Suprapubic skin (tissue), 4 donors: ENCODE data around the gene ZNF598. TPM values are rescaled to one million over a fixed set of nuclear protein-coding genes. Genes with fewer than 3 reads are reported as not detected.
"Not testable (repeated sequence)": the region's sequence is repeated elsewhere in the genome, so short reads cannot be mapped to it uniquely, and the experiment has no call there.

ENCODE experiments used
- DNase-seq, 2 donors: peaks; one replicate each; pipeline ENCODE4 v3.0.0-alpha.2; 2019; ENCODE audit warnings: low spot score in 2 of 2
- H3K27ac ChIP-seq: fragments of 200-600 bp; sonication (generic); one replicate; pipeline ENCODE4 v1.5.1; 2019
- H3K27me3 ChIP-seq: fragments of 200-600 bp; sonication (generic); one replicate; pipeline ENCODE4 v1.5.1; 2019
- H3K36me3 ChIP-seq: fragments of 200-600 bp; sonication (generic); one replicate; pipeline ENCODE4 v1.5.1; 2019
- H3K4me1 ChIP-seq: fragments of 200-600 bp; sonication (generic); one replicate; pipeline ENCODE4 v1.5.1; 2019
- H3K4me3 ChIP-seq: fragments of 200-600 bp; sonication (generic); one replicate; pipeline ENCODE4 v1.5.1; 2019; ENCODE audit warnings: mild to moderate bottlenecking
- H3K9me3 ChIP-seq: fragments of 200-600 bp; sonication (generic); one replicate; pipeline ENCODE4 v1.5.1; 2019
- EP300 ChIP-seq: sonication (generic); formaldehyde crosslinking; IDR thresholded peaks from one replicate; pipeline ENCODE4 v1.6.1; 2017; ENCODE audit warnings: antibody characterized with exemption
- POLR2A ChIP-seq, 2 donors: fragments of 450-650 bp; IDR thresholded peaks; one replicate each; pipeline ENCODE4 v1.6.1; 2017; ENCODE audit warnings: antibody characterized with exemption in 2 of 2, mild to moderate bottlenecking in 2 of 2, moderate library complexity in 2 of 2
- POLR2AphosphoS5 ChIP-seq, 3 donors: sonication (generic); formaldehyde crosslinking; IDR thresholded peaks; one replicate each; pipeline ENCODE4 v1.6.1; 2017; ENCODE audit warnings: antibody characterized with exemption in 3 of 3
- WGBS: methylation state at CpG from one replicate; pipeline ENCODE4 v1.1.5; 2018; 5-methylcytosine and 5-hydroxymethylcytosine counted together
- total RNA-seq, 4 donors: library from RNA; depleted of rRNA; stranded (reverse); fragments of >200 nt; gene quantifications; one replicate each; pipeline ENCODE4 v1.1.0, GENCODE V29; 2016
- TF ChIP-seq, protein P1 (sequence below), 2 donors: fragments of 200-600 bp in 1 of 2; fragments of 450-650 bp in 1 of 2; sonication (generic) in 1 of 2; IDR thresholded peaks; one replicate each; pipeline ENCODE4 v1.5.1; 2016 to 2019; ENCODE audit warnings: antibody characterized with exemption in 2 of 2, mild to moderate bottlenecking in 1 of 2, moderate library complexity in 1 of 2

ZNF598 gene
- total RNA-seq, 4 donors from 2014 or later: 69.4 to 103 (median 84.0) TPM

DNA sequence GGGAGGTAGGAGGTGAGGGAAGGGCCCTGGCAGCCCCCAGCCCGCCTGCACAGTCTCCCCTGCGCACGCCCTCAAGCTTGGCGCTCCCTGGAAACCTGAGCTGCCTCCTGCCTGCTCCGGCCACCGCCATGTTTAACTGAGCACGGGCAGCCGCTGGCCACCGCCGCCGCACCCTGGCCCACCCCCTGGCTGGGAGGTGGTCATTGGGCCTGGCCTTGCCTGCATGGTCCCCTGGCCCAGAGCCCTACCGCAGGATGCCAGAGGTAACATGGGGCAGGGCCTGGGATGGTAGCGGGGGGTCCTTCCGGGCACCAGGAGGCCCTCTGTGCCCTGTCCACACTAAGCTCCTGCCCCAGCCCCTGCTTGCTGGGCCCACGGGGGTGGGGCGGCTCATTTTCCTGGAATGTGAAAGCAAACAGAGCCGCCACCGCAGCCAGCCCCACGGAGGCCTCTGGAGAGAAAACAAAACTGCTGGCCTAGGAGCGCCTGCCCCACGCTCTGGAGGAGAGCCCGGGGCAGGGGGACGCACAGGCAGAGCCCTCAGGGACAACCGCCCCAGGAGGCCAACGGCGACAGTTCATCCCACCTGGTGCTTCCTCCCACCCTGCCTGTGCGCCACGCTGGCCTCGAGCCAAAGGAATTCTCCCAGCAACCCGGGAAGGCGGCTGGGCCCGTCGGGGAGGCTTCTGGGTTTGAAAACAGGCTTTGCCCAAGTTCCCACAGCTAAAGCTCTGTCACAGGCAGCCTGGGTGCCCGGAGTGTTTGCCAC, 26.0 kb upstream of the ZNF598 start:
- Histone ChIP-seq H3K4me3 (peak overlapping the region; percentile 35), H3K27ac (peak overlapping the region; percentile 75), H3K9me3 (no peaks in the 10 kb centered on the region), H3K36me3 (peaks cover 9% of the 10 kb centered on the region), H3K27me3 (no peaks in the 10 kb centered on the region), H3K4me1 (peaks cover 76% of the 10 kb centered on the region)
- 9% methylated on average over 7 of the region's 34 CpGs for WGBS
- peak in 1 of 2 donors; percentile 72 for DNase-seq
- TF ChIP-seq POLR2AphosphoS5 (IDR thresholded peaks at IDR 0.05): no peak

DNA sequence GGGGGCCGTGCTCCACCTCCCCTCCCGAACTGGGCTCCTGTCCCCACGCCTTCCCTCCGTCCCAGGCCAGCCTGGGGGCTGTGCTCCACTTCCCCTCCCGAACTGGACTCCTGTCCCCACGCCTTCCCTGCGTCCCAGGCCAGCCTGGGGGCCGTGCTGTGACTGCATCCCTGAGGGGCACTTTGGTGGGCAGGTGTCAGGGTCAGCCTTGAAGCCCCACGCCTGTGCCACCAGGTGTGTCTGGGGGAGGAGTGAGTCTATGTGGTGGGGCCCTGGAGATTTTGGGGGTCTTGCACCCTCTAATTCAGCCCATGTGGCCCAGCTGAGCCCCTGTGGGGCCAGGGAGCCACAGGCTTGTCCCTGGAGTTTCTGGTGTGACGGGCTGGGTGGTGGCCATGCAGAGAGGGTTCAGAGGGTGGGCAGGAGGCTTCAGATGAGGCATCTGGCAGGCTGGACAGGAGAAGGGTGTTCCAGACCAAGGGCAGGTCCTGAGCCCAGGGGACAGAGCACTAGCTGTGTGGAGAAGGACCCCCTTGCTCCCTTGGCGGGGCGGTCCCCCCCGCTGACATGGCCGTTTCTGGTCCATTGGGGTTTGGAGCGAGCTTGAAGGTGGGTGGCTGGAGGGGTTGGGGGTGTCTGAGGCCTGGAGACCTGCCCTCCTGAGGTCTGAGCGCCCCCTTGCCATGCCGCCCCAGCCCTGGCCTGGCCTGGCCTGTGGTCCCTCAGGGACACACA, 25.2 kb upstream of the ZNF598 start:
- Histone ChIP-seq H3K27me3 (no peaks in the 10 kb centered on the region), H3K27ac (peak overlapping the region; percentile 75), H3K9me3 (no peaks in the 10 kb centered on the region), H3K4me1 (peaks cover 70% of the 10 kb centered on the region), H3K4me3 (peak overlapping the region; percentile 35), H3K36me3 (peaks cover 9% of the 10 kb centered on the region)
- no peak for DNase-seq
- 100% methylated on average over 1 of the region's 17 CpGs for WGBS
- TF ChIP-seq EP300 (no peak), POLR2AphosphoS5 (IDR thresholded peaks at IDR 0.05) (no peak), POLR2A (IDR thresholded peaks at IDR 0.05) (no peak)
- TF ChIP-seq, protein P1, sequence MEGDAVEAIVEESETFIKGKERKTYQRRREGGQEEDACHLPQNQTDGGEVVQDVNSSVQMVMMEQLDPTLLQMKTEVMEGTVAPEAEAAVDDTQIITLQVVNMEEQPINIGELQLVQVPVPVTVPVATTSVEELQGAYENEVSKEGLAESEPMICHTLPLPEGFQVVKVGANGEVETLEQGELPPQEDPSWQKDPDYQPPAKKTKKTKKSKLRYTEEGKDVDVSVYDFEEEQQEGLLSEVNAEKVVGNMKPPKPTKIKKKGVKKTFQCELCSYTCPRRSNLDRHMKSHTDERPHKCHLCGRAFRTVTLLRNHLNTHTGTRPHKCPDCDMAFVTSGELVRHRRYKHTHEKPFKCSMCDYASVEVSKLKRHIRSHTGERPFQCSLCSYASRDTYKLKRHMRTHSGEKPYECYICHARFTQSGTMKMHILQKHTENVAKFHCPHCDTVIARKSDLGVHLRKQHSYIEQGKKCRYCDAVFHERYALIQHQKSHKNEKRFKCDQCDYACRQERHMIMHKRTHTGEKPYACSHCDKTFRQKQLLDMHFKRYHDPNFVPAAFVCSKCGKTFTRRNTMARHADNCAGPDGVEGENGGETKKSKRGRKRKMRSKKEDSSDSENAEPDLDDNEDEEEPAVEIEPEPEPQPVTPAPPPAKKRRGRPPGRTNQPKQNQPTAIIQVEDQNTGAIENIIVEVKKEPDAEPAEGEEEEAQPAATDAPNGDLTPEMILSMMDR (IDR thresholded peaks at IDR 0.05): no peak

DNA sequence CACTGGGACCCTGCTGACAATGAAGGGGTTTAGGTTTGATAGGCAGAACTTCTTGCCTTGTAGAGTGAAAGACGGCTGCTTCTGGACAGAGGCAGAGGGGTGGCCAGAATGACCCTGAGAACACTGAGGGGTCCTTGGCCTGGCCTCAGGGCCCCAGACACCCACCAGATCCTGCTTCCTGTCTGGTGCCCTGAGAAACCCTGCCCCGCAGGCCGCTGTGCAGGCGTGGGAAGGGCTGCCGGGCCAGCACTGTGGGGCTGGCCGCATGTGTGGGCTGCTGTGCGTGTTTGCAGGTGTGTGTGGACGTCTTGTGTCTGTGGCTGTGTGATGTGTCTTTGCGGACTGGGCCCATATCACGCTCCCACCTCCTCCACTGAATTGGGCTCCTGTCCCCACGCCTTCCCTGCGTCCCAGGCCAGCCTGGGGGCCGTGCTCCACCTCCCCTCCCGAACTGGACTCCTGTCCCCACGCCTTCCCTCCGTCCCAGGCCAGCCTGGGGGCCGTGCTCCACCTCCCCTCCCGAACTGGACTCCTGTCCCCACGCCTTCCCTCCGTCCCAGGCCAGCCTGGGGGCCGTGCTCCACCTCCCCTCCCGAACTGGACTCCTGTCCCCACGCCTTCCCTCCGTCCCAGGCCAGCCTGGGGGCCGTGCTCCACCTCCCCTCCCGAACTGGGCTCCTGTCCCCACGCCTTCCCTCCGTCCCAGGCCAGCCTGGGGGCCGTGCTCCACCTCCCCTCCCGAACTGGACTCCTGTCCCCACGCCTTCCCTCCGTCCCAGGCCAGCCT, 24.5 kb upstream of the ZNF598 start:
- H3K36me3 ChIP-seq, DNase-seq, H3K9me3 ChIP-seq, H3K27me3 ChIP-seq: not testable (repeated sequence)
- Histone ChIP-seq H3K4me1 (peaks cover 62% of the 10 kb centered on the region), H3K4me3 (peak overlapping the region; percentile 45), H3K27ac (peak overlapping the region; percentile 80)
- WGBS: 43% methylated on average over 15 of the region's 32 CpGs

DNA sequence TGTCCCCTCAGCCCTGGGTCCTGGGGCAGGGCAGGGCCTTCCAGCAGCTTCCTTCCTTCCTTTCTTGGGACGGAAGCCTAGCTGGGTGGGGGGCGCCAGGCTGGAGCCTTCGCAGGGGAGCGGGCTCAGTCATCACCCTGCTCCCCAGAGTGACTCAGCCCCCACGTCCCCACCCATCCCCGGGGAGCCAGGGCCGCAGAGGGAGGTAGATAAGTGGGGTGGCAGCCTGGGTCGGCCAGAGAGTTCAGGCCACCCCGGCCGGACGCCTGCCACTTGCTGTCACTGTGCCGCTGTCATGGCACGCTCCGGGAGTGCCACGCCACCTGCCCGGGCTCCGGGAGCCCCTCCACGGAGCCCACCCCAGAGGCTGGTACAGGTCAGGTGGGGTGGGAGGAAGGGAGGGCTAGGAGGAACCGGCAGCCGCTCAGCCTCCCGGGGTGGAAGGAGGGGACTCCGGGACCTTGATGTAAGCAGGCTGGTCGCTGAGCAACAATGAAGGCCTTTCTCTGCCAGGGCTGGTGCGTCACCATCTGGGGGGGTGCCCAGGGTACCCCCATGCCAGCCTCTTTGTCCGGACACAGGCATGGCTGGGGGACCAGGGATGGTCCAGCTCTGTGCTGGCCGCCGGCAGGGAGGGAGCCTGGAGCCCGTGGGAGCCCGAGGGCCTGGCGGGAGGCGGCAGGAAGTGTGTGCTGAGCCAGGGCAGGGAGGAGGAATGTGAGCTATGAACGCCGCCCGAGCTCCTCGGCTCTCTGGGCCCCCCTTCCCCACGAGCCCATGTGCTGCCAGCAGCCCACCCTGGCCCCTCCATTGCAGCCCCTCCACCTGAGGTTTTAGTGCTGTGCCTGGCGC, 23.7 kb upstream of the ZNF598 start:
- H3K4me3 ChIP-seq: peak overlapping the region; percentile 45
- H3K4me1 ChIP-seq: peaks cover 59% of the 10 kb centered on the region
- TF ChIP-seq, protein P1 (IDR thresholded peaks at IDR 0.05): no peak
- TF ChIP-seq POLR2AphosphoS5 (IDR thresholded peaks at IDR 0.05): no peak
- no peak for TF ChIP-seq POLR2A (IDR thresholded peaks at IDR 0.05)
- no peak for TF ChIP-seq EP300
- peak in 1 of 2 donors; percentile 84 for DNase-seq
- H3K9me3 ChIP-seq: no peaks in the 10 kb centered on the region
- no peaks in the 10 kb centered on the region for H3K27me3 ChIP-seq
- peaks cover 9% of the 10 kb centered on the region for H3K36me3 ChIP-seq
- H3K27ac ChIP-seq: peak overlapping the region; percentile 80
- WGBS: 4% methylated on average over 8 of the region's 37 CpGs

DNA sequence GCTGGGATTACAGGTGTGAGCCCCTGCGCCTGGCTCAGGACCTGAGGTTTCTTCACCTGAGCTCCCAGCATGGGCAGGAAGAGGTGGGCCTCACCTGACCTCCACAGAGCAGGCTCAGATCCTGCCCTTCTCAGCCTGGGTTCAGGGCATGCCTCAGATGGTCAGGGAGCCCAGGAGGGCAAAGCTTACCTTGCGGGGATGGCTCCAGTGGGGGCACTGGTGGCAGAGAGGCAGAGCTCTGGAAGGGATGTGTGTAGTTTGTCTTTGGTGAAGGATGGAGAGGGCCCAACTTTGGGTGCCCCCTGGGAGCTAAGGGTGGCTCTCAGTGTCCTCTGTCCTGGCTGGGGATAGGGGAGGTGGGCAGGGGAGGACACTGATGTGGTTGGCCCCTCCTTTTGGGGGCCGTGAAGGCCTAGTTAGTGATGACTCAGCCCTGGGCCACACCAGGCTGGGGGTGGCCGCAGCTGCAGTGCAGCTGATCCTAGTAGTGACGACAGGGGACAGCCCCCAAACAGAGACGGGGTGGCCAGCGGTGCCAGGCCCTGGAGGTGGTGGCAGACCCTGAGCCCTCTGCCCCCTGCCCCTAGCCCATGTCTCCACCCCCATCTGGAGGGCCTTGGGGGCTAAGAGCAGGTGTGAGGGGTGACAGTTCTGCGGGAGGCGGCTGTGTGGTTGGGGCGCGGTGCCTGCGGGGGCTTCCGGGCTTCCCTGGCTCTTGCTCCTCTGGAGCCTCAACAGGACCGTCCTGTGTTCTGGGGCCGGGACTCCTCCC, 22.9 kb upstream of the ZNF598 start:
- peaks cover 4% of the 10 kb centered on the region for H3K36me3 ChIP-seq
- peak in 1 of 2 donors; percentile 65 for DNase-seq
- peak overlapping the region; percentile 45 for H3K4me3 ChIP-seq
- TF ChIP-seq EP300: no peak
- no peak for TF ChIP-seq POLR2A (IDR thresholded peaks at IDR 0.05)
- TF ChIP-seq POLR2AphosphoS5 (IDR thresholded peaks at IDR 0.05): no peak
- TF ChIP-seq, protein P1 (IDR thresholded peaks at IDR 0.05): no peak
- no peaks in the 10 kb centered on the region for H3K27me3 ChIP-seq
- H3K4me1 ChIP-seq: peaks cover 58% of the 10 kb centered on the region
- WGBS: 73% methylated on average over 6 of the region's 15 CpGs
- H3K9me3 ChIP-seq: no peaks in the 10 kb centered on the region
- peak overlapping the region; percentile 80 for H3K27ac ChIP-seq
